CD14-positive monocyte (primary cell): ENCODE measurements around the gene EPHA6. TPM values are rescaled to one million over a fixed set of nuclear protein-coding genes. Genes with fewer than 3 reads are reported as not detected.

Experiments
- DNase-seq, 3 donors: peaks; one replicate each; pipeline ENCODE4 v3.0.0-alpha.2; 2011 to 2022
- H2AFZ ChIP-seq: 2 replicates; pipeline ENCODE4 v1.6.0; 2012; ENCODE audit warnings: mild to moderate bottlenecking, low read depth, low read length, inconsistent platforms; ENCODE audit not compliant: insufficient read depth, poor library complexity, severe bottlenecking
- H3K27ac ChIP-seq, 2 donors: 1 replicate in 1 of 2; 2 replicates in 1 of 2; pipeline ENCODE4 v1.5.1; 2012 to 2013; ENCODE audit warnings: low read length in 2 of 2, control low read depth in 1 of 2, inconsistent platforms in 1 of 2, low read depth in 1 of 2, mild to moderate bottlenecking in 1 of 2
- H3K27me3 ChIP-seq, 2 donors: one replicate each; pipeline versions ENCODE4 v1.6.0 to v1.6.1; 2011 to 2013; ENCODE audit warnings: low read length in 2 of 2; ENCODE audit not compliant: control insufficient read depth in 2 of 2, insufficient read depth in 2 of 2
- H3K36me3 ChIP-seq, 2 donors: replicated peaks in 1 of 2; 1 replicate in 1 of 2; 2 replicates in 1 of 2; pipeline versions ENCODE4 v1.5.1 to v1.6.1; 2012 to 2013; ENCODE audit warnings: low read length in 2 of 2, control low read depth in 1 of 2, inconsistent platforms in 1 of 2, mild to moderate bottlenecking in 1 of 2; ENCODE audit not compliant: insufficient read depth in 2 of 2, control insufficient read depth in 1 of 2
- H3K4me1 ChIP-seq, 2 donors: 1 replicate in 1 of 2; 2 replicates in 1 of 2; pipeline versions ENCODE4 v1.5.1 to v1.6.1; 2012 to 2013; ENCODE audit warnings: low read length in 2 of 2, control low read depth in 1 of 2, inconsistent platforms in 1 of 2, mild to moderate bottlenecking in 1 of 2, moderate library complexity in 1 of 2; ENCODE audit not compliant: insufficient read depth in 2 of 2, control insufficient read depth in 1 of 2
- H3K4me2 ChIP-seq: replicated peaks from 2 replicates; pipeline ENCODE3; 2012; ENCODE audit warnings: low read length, moderate library complexity, mild to moderate bottlenecking; ENCODE audit not compliant: poor library complexity, severe bottlenecking; ENCODE audit errors: extremely low read depth
- H3K4me3 ChIP-seq, 3 experiments: fragments of 200-600 bp in 1 of 3; sonication (generic) in 1 of 3; replicated peaks in 1 of 3; 1 replicate in 2 of 3; 2 replicates in 1 of 3; pipeline ENCODE4 v1.5.1; 2011 to 2013; ENCODE audit warnings: low read length in 3 of 3, mild to moderate bottlenecking in 3 of 3, control low read depth in 2 of 3, low read depth in 2 of 3, inconsistent platforms in 1 of 3, moderate library complexity in 1 of 3
- H3K79me2 ChIP-seq: 2 replicates; pipeline ENCODE4 v1.6.0; 2012; ENCODE audit warnings: mild to moderate bottlenecking, control low read depth, inconsistent platforms, low read length, moderate library complexity; ENCODE audit not compliant: insufficient read depth
- H3K9ac ChIP-seq: 2 replicates; pipeline ENCODE4 v1.6.0; 2017; ENCODE audit warnings: low read length, mild to moderate bottlenecking; ENCODE audit not compliant: insufficient read depth, poor library complexity, severe bottlenecking
- H3K9me3 ChIP-seq, 2 donors: replicated peaks in 1 of 2; 1 replicate in 1 of 2; 2 replicates in 1 of 2; pipeline versions ENCODE4 v1.5.1 to v1.6.1; 2012 to 2013; ENCODE audit warnings: low read length in 2 of 2, control low read depth in 1 of 2; ENCODE audit not compliant: control insufficient read depth in 1 of 2, insufficient read depth in 1 of 2
- H4K20me1 ChIP-seq: 2 replicates; pipeline ENCODE4 v1.6.0; 2012; ENCODE audit warnings: mild to moderate bottlenecking, low read length, control low read depth, moderate library complexity; ENCODE audit not compliant: insufficient read depth
- H3K27ac Mint-ChIP-seq, 7 donors: one replicate each; pipeline ENCODE4 v1.8.0; 2020; ENCODE audit warnings: mild to moderate bottlenecking in 7 of 7, mixed read lengths in 7 of 7, moderate library complexity in 6 of 7, inconsistent platforms in 2 of 7
- H3K27me3 Mint-ChIP-seq, 3 donors: one replicate each; pipeline ENCODE4 v1.8.0; 2021 to 2022; ENCODE audit warnings: low read depth in 3 of 3, mild to moderate bottlenecking in 3 of 3, mixed read lengths in 3 of 3, moderate library complexity in 3 of 3, inconsistent platforms in 1 of 3
- H3K36me3 Mint-ChIP-seq, 2 donors: one replicate each; pipeline ENCODE4 v1.8.0; 2020; ENCODE audit warnings: mixed read lengths in 2 of 2, inconsistent platforms in 1 of 2, mild to moderate bottlenecking in 1 of 2
- H3K4me1 Mint-ChIP-seq: one replicate; pipeline ENCODE4 v1.8.0; 2020; ENCODE audit warnings: mild to moderate bottlenecking, mixed read lengths
- H3K4me3 Mint-ChIP-seq, 2 donors: one replicate each; pipeline ENCODE4 v1.8.0; 2020; ENCODE audit warnings: mild to moderate bottlenecking in 2 of 2, mixed read lengths in 2 of 2, moderate library complexity in 1 of 2
- H3K9me3 Mint-ChIP-seq, 7 donors: one replicate each; pipeline ENCODE4 v1.8.0; 2020 to 2022; ENCODE audit warnings: mixed read lengths in 7 of 7, mild to moderate bottlenecking in 6 of 7, moderate library complexity in 6 of 7, inconsistent platforms in 2 of 7
- CTCF ChIP-seq: fragments of 200-600 bp; IDR thresholded peaks from one replicate; pipeline ENCODE4 v1.8.0; 2022; ENCODE audit warnings: antibody characterized with exemption, mild to moderate bottlenecking
- WGBS: methylation state at CpG from one replicate; pipeline ENCODE4 v1.1.5; 2013; ENCODE audit warnings: missing lambda C conversion rate; ENCODE audit not compliant: insufficient coverage; 5-methylcytosine and 5-hydroxymethylcytosine counted together
- intact Hi-C, 2 donors: fragments of 100-400 bp; cut with micrococcal nuclease; formaldehyde crosslinking; loops; one replicate each; pipeline versions ENCODE4 v1.15.0 to v1.15.1; 2023
- polyA plus RNA-seq, 3 donors: library from polyadenylated mRNA; depleted of rRNA in 1 of 3; unstranded in 2 of 3; stranded (reverse) in 1 of 3; fragments of 300-500 nt in 2 of 3; fragments of >200 nt in 1 of 3; fragmentation: Illumina TruSeq in 2 of 3; gene quantifications; 1 replicate in 2 of 3; 2 replicates in 1 of 3; pipeline ENCODE4 v1.2.3, GENCODE V29; 2012 to 2021

EPHA6 gene
- polyA plus RNA-seq, 3 donors: not detected

- Histone ChIP-seq H3K27ac (no peak overlapping the region), H3K9ac (no peak overlapping the region), H3K4me1 (no peaks in the 10 kb centered on the region), H3K79me2 (no peaks in the 10 kb centered on the region), H2AFZ (no peak overlapping the region), H3K4me3 (no peak overlapping the region), H3K36me3 (no peaks in the 10 kb centered on the region), H3K4me2 (no peak overlapping the region), H4K20me1 (no peaks in the 10 kb centered on the region), H3K27me3 (no peaks in the 10 kb centered on the region), H3K9me3 (peaks cover 3 to 4% of the 10 kb centered on the region in 2 donors)
- Mint-ChIP-seq H3K27me3 (no peaks in the 10 kb centered on the region), H3K4me1 (no peaks in the 10 kb centered on the region), H3K9me3 (peaks cover 0 to 4% (median 2%) of the 10 kb centered on the region in 7 donors), H3K27ac (no peak overlapping the region), H3K36me3 (no peaks in the 10 kb centered on the region), H3K4me3 (no peak overlapping the region)
- intact Hi-C loops: no loop called here
- 100% methylated on average over 1 of the region's 4 CpGs for WGBS
- no peak for DNase-seq
- no peak for TF ChIP-seq CTCF
These were observed 145.7 kb downstream of the EPHA6 start for GRCh38 chr3:96959901-96960641.

GRCh38 chr3:96960661-96961330, 146.4 kb downstream of the EPHA6 start:
- H3K4me2 ChIP-seq: no peak overlapping the region
- no CpG with 5 or more reads among the region's 1 CpG for WGBS
- peaks cover 0 to 4% (median 2%) of the 10 kb centered on the region in 7 donors for H3K9me3 Mint-ChIP-seq
- no peaks in the 10 kb centered on the region for H3K79me2 ChIP-seq
- no peak overlapping the region for H3K4me3 ChIP-seq
- intact Hi-C loops: no loop called here
- no peak for TF ChIP-seq CTCF
- no peaks in the 10 kb centered on the region for H3K27me3 Mint-ChIP-seq
- H2AFZ ChIP-seq: no peak overlapping the region
- H3K36me3 ChIP-seq: no peaks in the 10 kb centered on the region
- no peaks in the 10 kb centered on the region for H4K20me1 ChIP-seq
- H3K36me3 Mint-ChIP-seq: no peaks in the 10 kb centered on the region
- no peak overlapping the region for H3K27ac ChIP-seq
- DNase-seq: no peak
- no peaks in the 10 kb centered on the region for H3K4me1 Mint-ChIP-seq
- H3K27ac Mint-ChIP-seq: no peak overlapping the region
- no peak overlapping the region for H3K9ac ChIP-seq
- peaks cover 3 to 4% of the 10 kb centered on the region in 2 donors for H3K9me3 ChIP-seq
- no peak overlapping the region for H3K4me3 Mint-ChIP-seq
- H3K4me1 ChIP-seq: no peaks in the 10 kb centered on the region
- H3K27me3 ChIP-seq: no peaks in the 10 kb centered on the region
